ENCODE measurements around the gene CROCC2.
"Not testable (repeated sequence)": the region's sequence is repeated elsewhere in the genome, so short reads cannot be mapped to it uniquely, and the experiment has no call there.

The CROCC2 gene

DNA sequence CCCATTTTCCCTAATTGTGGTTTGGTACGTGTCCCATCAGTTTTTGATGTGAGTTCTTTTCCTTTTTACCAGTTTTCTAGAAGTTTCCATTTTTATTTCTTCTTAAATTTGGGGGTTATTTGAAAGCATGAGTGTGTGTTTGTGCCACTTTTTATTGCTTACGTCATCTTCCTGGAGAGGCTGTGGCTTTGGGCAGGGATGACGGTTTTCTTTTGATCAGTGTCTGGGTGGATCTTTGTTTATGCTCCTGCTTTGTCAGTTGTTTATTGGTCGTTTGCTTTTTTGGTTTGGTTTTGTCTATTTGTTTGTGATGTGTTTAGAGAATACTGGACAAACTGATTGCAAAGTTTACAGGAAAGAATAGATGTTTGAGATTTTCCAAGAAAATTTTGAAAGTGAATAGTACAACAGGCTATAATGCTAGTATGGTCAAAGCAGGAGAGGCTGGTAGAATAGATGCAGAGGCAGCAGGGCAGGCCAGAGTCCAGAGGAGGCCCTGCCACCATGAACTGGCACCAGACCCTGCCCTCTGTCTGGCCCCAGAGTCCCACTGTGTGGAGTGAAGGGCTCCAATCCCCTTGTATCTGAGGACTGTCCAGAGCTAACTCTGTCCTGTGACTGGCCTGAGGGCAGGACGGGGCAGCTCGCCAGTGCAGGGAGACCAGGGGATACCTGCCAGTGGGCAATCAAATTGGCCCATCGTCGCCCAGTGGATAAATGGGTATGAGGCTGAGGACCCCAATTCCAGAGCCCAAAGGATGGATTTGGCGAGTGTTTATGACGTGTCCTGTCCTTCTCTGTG, 68.8 kb downstream of the CROCC2 start:
- H3K9me3 ChIP-seq (ENCODE audit: control insufficient read depth, insufficient read depth, low read length): no peaks in the 10 kb centered on the region
- no peak for DNase-seq (ENCODE audit: low read depth, low spot score)
- no peak overlapping the region for H3K4me3 ChIP-seq (ENCODE audit: low read length)
- H3K27me3 ChIP-seq (ENCODE audit: control insufficient read depth, insufficient read depth, low read length): no peaks in the 10 kb centered on the region
- H3K4me1 ChIP-seq (ENCODE audit: control insufficient read depth, insufficient read depth, low read length): no peaks in the 10 kb centered on the region
- no CpG with 5 or more reads among the region's 10 CpGs for WGBS (ENCODE audit: insufficient coverage, insufficient read length)
- no peak overlapping the region for H3K27ac ChIP-seq (ENCODE audit: low read length)
- H3K36me3 ChIP-seq (ENCODE audit: control insufficient read depth, insufficient read depth, low read length): no peaks in the 10 kb centered on the region

- H3K27me3 ChIP-seq (ENCODE audit: control insufficient read depth, insufficient read depth, low read length); H3K4me1 ChIP-seq (ENCODE audit: control insufficient read depth, insufficient read depth, low read length); H3K36me3 ChIP-seq (ENCODE audit: control insufficient read depth, insufficient read depth, low read length); H3K27ac ChIP-seq (ENCODE audit: low read length); H3K4me3 ChIP-seq (ENCODE audit: low read length); DNase-seq (ENCODE audit: low read depth, low spot score); H3K9me3 ChIP-seq (ENCODE audit: control insufficient read depth, insufficient read depth, low read length): not testable (repeated sequence)
- no CpG with 5 or more reads among the region's 4 CpGs for WGBS (ENCODE audit: insufficient coverage, insufficient read length)
These were observed 69.8 kb downstream of the CROCC2 start for GRCh38 chr2:240975903-240976302.

GRCh38 chr2:240981280-240981679, 75.1 kb downstream of the CROCC2 start:
- Histone ChIP-seq H3K36me3 (ENCODE audit: control insufficient read depth, insufficient read depth, low read length) (no peaks in the 10 kb centered on the region), H3K4me1 (ENCODE audit: control insufficient read depth, insufficient read depth, low read length) (peaks cover 2% of the 10 kb centered on the region; the same call in 1 of the 2 replicates), H3K27ac (ENCODE audit: low read length) (no peak overlapping the region), H3K27me3 (ENCODE audit: control insufficient read depth, insufficient read depth, low read length) (no peaks in the 10 kb centered on the region), H3K4me3 (ENCODE audit: low read length) (no peak overlapping the region), H3K9me3 (ENCODE audit: control insufficient read depth, insufficient read depth, low read length) (no peaks in the 10 kb centered on the region)
- no peak for DNase-seq (ENCODE audit: low read depth, low spot score)
- no CpG with 5 or more reads among the region's 4 CpGs for WGBS (ENCODE audit: insufficient coverage, insufficient read length)

GRCh38 chr2:240981871-240982800, 76.0 kb downstream of the CROCC2 start:
- no peak for DNase-seq (ENCODE audit: low read depth, low spot score)
- H3K36me3 ChIP-seq (ENCODE audit: control insufficient read depth, insufficient read depth, low read length): no peaks in the 10 kb centered on the region
- peaks cover 2% of the 10 kb centered on the region; the same call in 1 of the 2 replicates for H3K4me1 ChIP-seq (ENCODE audit: control insufficient read depth, insufficient read depth, low read length)
- no peaks in the 10 kb centered on the region for H3K27me3 ChIP-seq (ENCODE audit: control insufficient read depth, insufficient read depth, low read length)
- H3K9me3 ChIP-seq (ENCODE audit: control insufficient read depth, insufficient read depth, low read length): no peaks in the 10 kb centered on the region
- WGBS (ENCODE audit: insufficient coverage, insufficient read length): no CpG with 5 or more reads among the region's 25 CpGs
- H3K4me3 ChIP-seq (ENCODE audit: low read length): no peak overlapping the region
- H3K27ac ChIP-seq (ENCODE audit: low read length): no peak overlapping the region

- Histone ChIP-seq H3K27ac (ENCODE audit: low read length) (no peak overlapping the region), H3K9me3 (ENCODE audit: control insufficient read depth, insufficient read depth, low read length) (no peaks in the 10 kb centered on the region), H3K4me3 (ENCODE audit: low read length) (no peak overlapping the region), H3K27me3 (ENCODE audit: control insufficient read depth, insufficient read depth, low read length) (no peaks in the 10 kb centered on the region), H3K36me3 (ENCODE audit: control insufficient read depth, insufficient read depth, low read length) (no peaks in the 10 kb centered on the region), H3K4me1 (ENCODE audit: control insufficient read depth, insufficient read depth, low read length) (peaks cover 2% of the 10 kb centered on the region; the same call in 1 of the 2 replicates)
- WGBS (ENCODE audit: insufficient coverage, insufficient read length): no CpG with 5 or more reads among the region's 8 CpGs
- DNase-seq (ENCODE audit: low read depth, low spot score): no peak
These were observed 76.7 kb downstream of the CROCC2 start for GRCh38 chr2:240982821-240983281.

DNA sequence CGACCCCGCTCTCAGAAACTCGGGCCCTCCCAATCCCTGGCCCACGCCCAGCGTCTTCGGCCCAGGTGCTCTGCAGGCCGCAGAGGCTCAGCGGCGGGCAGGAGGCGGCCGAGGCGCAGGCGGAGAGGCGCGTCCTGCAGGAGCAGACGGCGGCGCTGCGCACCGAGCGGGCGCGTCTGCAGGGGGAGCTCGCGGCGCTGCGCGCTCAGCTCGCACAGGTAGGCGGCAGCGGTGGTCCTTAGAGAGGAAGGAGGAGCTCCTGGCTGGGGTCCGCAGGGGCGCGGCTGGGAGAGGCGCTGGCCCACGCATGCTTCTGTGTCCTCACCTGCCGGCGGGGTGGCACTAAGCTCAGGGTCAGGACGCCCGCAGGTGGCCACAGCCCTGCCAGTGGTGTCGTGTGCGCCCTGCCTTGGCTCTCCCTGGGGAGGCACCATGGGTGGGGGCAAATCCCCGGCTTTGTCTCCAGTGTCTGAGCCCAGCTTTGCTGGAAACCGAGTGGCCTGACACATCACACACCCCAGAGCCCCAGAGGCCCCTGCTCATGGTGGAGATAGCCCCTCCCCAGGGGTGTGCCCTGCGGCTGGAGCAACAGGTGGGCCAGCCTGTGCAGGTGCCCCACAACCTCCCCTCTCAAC, 77.3 kb downstream of the CROCC2 start:
- Histone ChIP-seq H3K4me1 (ENCODE audit: control insufficient read depth, insufficient read depth, low read length) (peaks cover 2% of the 10 kb centered on the region; the same call in 1 of the 2 replicates), H3K9me3 (ENCODE audit: control insufficient read depth, insufficient read depth, low read length) (no peaks in the 10 kb centered on the region), H3K27ac (ENCODE audit: low read length) (no peak overlapping the region), H3K36me3 (ENCODE audit: control insufficient read depth, insufficient read depth, low read length) (no peaks in the 10 kb centered on the region), H3K27me3 (ENCODE audit: control insufficient read depth, insufficient read depth, low read length) (no peaks in the 10 kb centered on the region), H3K4me3 (ENCODE audit: low read length) (no peak overlapping the region)
- no peak for DNase-seq (ENCODE audit: low read depth, low spot score)
- WGBS (ENCODE audit: insufficient coverage, insufficient read length): no CpG with 5 or more reads among the region's 45 CpGs

- Histone ChIP-seq H3K27ac (ENCODE audit: low read length) (no peak overlapping the region), H3K36me3 (ENCODE audit: control insufficient read depth, insufficient read depth, low read length) (no peaks in the 10 kb centered on the region), H3K4me1 (ENCODE audit: control insufficient read depth, insufficient read depth, low read length) (peaks cover 2% of the 10 kb centered on the region; the same call in 1 of the 2 replicates), H3K27me3 (ENCODE audit: control insufficient read depth, insufficient read depth, low read length) (no peaks in the 10 kb centered on the region), H3K4me3 (ENCODE audit: low read length) (no peak overlapping the region), H3K9me3 (ENCODE audit: control insufficient read depth, insufficient read depth, low read length) (no peaks in the 10 kb centered on the region)
- DNase-seq (ENCODE audit: low read depth, low spot score): no peak
- WGBS (ENCODE audit: insufficient coverage, insufficient read length): no CpG with 5 or more reads among the region's 18 CpGs
These were observed 77.9 kb downstream of the CROCC2 start for GRCh38 chr2:240983996-240984498.

GRCh38 chr2:240985881-240986786, 80.0 kb downstream of the CROCC2 start:
- no peaks in the 10 kb centered on the region for H3K27me3 ChIP-seq (ENCODE audit: control insufficient read depth, insufficient read depth, low read length)
- peaks cover 2% of the 10 kb centered on the region; the same call in 1 of the 2 replicates for H3K4me1 ChIP-seq (ENCODE audit: control insufficient read depth, insufficient read depth, low read length)
- H3K9me3 ChIP-seq (ENCODE audit: control insufficient read depth, insufficient read depth, low read length): no peaks in the 10 kb centered on the region
- no peak for DNase-seq (ENCODE audit: low read depth, low spot score)
- no peak overlapping the region for H3K27ac ChIP-seq (ENCODE audit: low read length)
- no CpG with 5 or more reads among the region's 20 CpGs for WGBS (ENCODE audit: insufficient coverage, insufficient read length)
- H3K4me3 ChIP-seq (ENCODE audit: low read length): no peak overlapping the region
- no peaks in the 10 kb centered on the region for H3K36me3 ChIP-seq (ENCODE audit: control insufficient read depth, insufficient read depth, low read length)

DNA sequence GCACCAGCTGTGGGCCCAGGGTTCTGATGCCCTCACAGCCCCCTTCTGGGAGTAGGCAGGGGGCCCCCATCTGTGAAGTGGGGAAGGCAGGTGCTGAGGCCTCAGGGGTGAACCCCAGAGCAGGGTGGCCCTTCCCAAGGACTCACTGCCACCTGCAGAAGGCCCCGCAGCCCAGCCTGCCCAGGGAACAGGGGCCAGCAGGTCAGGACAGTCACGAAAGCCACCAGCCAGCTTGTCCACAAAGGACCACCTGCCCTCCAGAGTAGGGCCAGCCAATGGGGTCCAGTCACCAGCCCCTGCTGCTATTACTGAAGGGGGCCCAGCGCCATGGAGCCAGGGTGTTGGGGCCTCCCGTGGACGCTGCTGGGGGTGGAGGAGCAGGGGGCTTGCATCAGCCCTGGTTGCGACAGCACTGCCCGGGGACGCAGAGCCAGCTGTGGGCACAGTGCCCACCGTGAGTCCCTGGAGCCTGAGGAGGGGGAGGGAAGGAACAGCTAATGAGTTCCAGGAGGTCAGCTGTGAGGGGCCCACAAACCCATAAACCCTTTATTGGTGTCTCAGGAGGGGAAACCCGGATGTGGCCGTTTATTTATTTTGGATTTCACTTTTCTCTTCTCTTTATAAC, 80.8 kb downstream of the CROCC2 start:
- Histone ChIP-seq H3K9me3 (ENCODE audit: control insufficient read depth, insufficient read depth, low read length) (no peaks in the 10 kb centered on the region), H3K27ac (ENCODE audit: low read length) (no peak overlapping the region), H3K4me3 (ENCODE audit: low read length) (no peak overlapping the region), H3K27me3 (ENCODE audit: control insufficient read depth, insufficient read depth, low read length) (no peaks in the 10 kb centered on the region), H3K36me3 (ENCODE audit: control insufficient read depth, insufficient read depth, low read length) (no peaks in the 10 kb centered on the region), H3K4me1 (ENCODE audit: control insufficient read depth, insufficient read depth, low read length) (peaks cover 2% of the 10 kb centered on the region; the same call in 1 of the 2 replicates)
- no CpG with 5 or more reads among the region's 11 CpGs for WGBS (ENCODE audit: insufficient coverage, insufficient read length)
- DNase-seq (ENCODE audit: low read depth, low spot score): no peak
